ENCODE results near the gene KIRREL2. TPM values are rescaled to one million over a fixed set of nuclear protein-coding genes. Genes with fewer than 3 reads are reported as not detected.

Gene KIRREL2
- total RNA-seq, 1 experiment from 2014 or later: not detected

GRCh38 chr19:35899547-35900214 lies 43.0 kb downstream of the KIRREL2 start:
- DNase-seq (ENCODE audit: unreplicated experiment): peak; percentile 87
- no peak for TF ChIP-seq CTCF (IDR thresholded peaks at IDR 0.05; ENCODE audit: unreplicated experiment)
- Mint-ChIP-seq H3K4me3 (ENCODE audit: unreplicated experiment) (peak overlapping the region; percentile 90), H3K4me1 (ENCODE audit: insufficient read depth, unreplicated experiment) (peaks cover 16% of the 10 kb centered on the region), H3K27me3 (ENCODE audit: insufficient read depth, unreplicated experiment) (no peaks in the 10 kb centered on the region), H3K36me3 (ENCODE audit: insufficient read depth, unreplicated experiment) (peaks cover 14% of the 10 kb centered on the region), H3K9me3 (ENCODE audit: unreplicated experiment) (no peaks in the 10 kb centered on the region), H3K27ac (ENCODE audit: low read depth, unreplicated experiment) (peak overlapping the region; percentile 90)
- CTCF ChIA-PET: no interaction called here
- intact Hi-C loops (cut with micrococcal nuclease): loop anchor here (2.0 kb wide), 1 partner anchor 31 kb away; no protein-coding TSS in a partner anchor
- POLR2A ChIA-PET: interaction anchor here (0.7 to 1.6 kb wide), 3 partner anchors 31 to 215 kb away, joined by 3 to 6 read pairs (median 5); partner anchors contain the start of genes POLR2I and TBCB
- no TSS peak for BruUV-seq (replicated peaks)

- Mint-ChIP-seq H3K4me3 (ENCODE audit: unreplicated experiment) (peak overlapping the region; percentile 90), H3K27me3 (ENCODE audit: insufficient read depth, unreplicated experiment) (no peaks in the 10 kb centered on the region), H3K27ac (ENCODE audit: low read depth, unreplicated experiment) (no peak overlapping the region), H3K36me3 (ENCODE audit: insufficient read depth, unreplicated experiment) (no peaks in the 10 kb centered on the region), H3K4me1 (ENCODE audit: insufficient read depth, unreplicated experiment) (peaks cover 16% of the 10 kb centered on the region), H3K9me3 (ENCODE audit: unreplicated experiment) (no peaks in the 10 kb centered on the region)
- ChIA-PET POLR2A (interaction anchor here (1.4 to 1.6 kb wide), 3 partner anchors 30 to 214 kb away, joined by 5 to 6 read pairs (median 5); partner anchors contain the start of genes POLR2I, PSENEN, TBCB and U2AF1L4), CTCF (interaction anchor here (1.0 kb wide), 1 partner anchor 93 kb away, joined by 3 read pairs; no protein-coding TSS in a partner anchor)
- no peak for TF ChIP-seq CTCF (IDR thresholded peaks at IDR 0.05; ENCODE audit: unreplicated experiment)
- DNase-seq (ENCODE audit: unreplicated experiment): no peak
- no TSS peak for BruUV-seq (replicated peaks)
- intact Hi-C loops (cut with micrococcal nuclease): loop anchor here (2.0 kb wide), 1 partner anchor 30 kb away; no protein-coding TSS in a partner anchor
Measured at GRCh38 chr19:35901055-35901644, 44.4 kb downstream of the KIRREL2 start.

DNA sequence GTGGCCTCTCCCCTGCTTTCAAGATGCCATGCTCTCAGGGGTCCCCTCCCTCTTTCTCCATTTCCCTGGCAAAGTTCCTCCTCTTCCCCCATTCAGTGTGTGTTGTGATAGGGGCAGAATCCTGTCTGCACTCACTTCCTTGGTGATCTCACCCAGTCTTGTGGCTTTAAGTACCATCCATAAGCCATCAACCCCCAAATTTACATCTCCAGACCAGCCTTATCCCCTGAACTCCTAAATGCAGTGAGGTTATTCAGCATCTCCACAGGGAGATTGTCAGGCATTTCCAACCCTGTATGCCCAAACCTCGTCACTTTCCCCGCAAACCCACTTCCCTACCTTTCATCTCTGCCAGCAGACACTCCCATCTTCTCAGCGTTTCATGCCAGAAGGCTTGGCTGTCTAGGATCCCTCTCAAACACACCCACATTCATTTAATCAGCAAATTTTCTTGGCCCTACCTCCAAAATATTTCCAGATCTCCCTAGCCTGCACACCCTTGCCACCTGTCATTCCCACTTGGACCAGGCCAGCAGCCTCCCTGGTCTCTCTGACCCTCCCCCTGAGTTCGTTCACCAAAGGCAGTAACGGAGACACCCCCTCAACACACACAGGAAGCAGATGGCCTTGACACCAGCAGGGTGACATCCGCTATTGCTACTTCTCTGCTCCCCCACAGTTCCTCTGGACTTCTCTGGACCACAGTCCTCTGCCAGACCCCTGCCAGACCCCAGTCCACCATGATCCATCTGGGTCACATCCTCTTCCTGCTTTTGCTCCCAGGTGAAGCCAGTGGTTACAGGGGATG lies 45.3 kb downstream of the KIRREL2 start, which contains the start of gene HCST:
HCST (plus strand) TSS at position 676 of the 808 bp plus-strand sequence; CDS start at position 741, 65 bp downstream.
- Mint-ChIP-seq H3K27me3 (ENCODE audit: insufficient read depth, unreplicated experiment) (no peaks in the 10 kb centered on the region), H3K27ac (ENCODE audit: low read depth, unreplicated experiment) (peak within 1 kb of the TSS; percentile 81), H3K9me3 (ENCODE audit: unreplicated experiment) (no peaks in the 10 kb centered on the region), H3K4me3 (ENCODE audit: unreplicated experiment) (peak within 1 kb of the TSS; percentile 63), H3K4me1 (ENCODE audit: insufficient read depth, unreplicated experiment) (peaks cover 16% of the 10 kb centered on the region), H3K36me3 (ENCODE audit: insufficient read depth, unreplicated experiment) (no peaks in the 10 kb centered on the region)
- CTCF ChIA-PET: interaction anchor here (0.8 kb wide), 1 partner anchor 65 kb away, joined by 4 read pairs; no protein-coding TSS in a partner anchor
- DNase-seq (ENCODE audit: unreplicated experiment): no peak
- POLR2A ChIA-PET: interaction anchor here (0.6 to 1.5 kb wide), 2 partner anchors 157 to 161 kb away, joined by 3 to 5 read pairs; partner anchors contain the start of genes PSENEN and U2AF1L4
- BruUV-seq (replicated peaks): no TSS peak
- no peak for TF ChIP-seq CTCF (IDR thresholded peaks at IDR 0.05; ENCODE audit: unreplicated experiment)
- intact Hi-C loops (cut with micrococcal nuclease): loop anchor here (2.0 kb wide), 1 partner anchor 29 kb away; no protein-coding TSS in a partner anchor
